K562 (cell line): ENCODE data around the gene NAXE. TPM values are rescaled to one million over a fixed set of nuclear protein-coding genes. Genes with fewer than 3 reads are reported as not detected.
A peak's percentile ranks its signal among the peaks of the same experiment; 100 is the strongest.

ENCODE experiments used
- ATAC-seq: fragments of 200-7000 bp; cut with Tn5 transposase; 3 replicates; pipeline ENCODE4 v1.9.1; 2020; ENCODE audit warnings: moderate library complexity
- BruUV-seq: library from RNA; stranded (reverse); fragments of 400-500 nt; replicated peaks from 2 replicates; lab custom pipeline; 2021; lab: Mats Ljungman, UMichigan
- CTCF ChIA-PET: fragments of 300-600 bp; formaldehyde crosslinking; extraction: SDS; loops from one replicate; lab custom pipeline; 2021; ENCODE audit warnings: low intra/inter-chr PET ratio; lab: Yijun Ruan, JAX
- POLR2A ChIA-PET: fragments of 300-600, 350-650 bp; sonication (Branson Sonifier 250); formaldehyde crosslinking; extraction: SDS; loops from one replicate; lab custom pipeline; 2021; ENCODE audit warnings: antibody characterized with exemption, inconsistent platforms; lab: Yijun Ruan, JAX
- DNase-seq, 4 experiments: peaks; one replicate each; pipeline versions ENCODE4 v3.0.0 to v3.0.0-alpha.2; 2011 to 2018; ENCODE audit warnings: low spot score in 3 of 4, mixed read lengths in 3 of 4; ENCODE audit errors: extremely low read depth in 1 of 4
- FAIRE-seq: peaks from 2 replicates; lab custom pipeline; 2011; peaks lifted over from hg19 to GRCh38; lab: Jason Lieb, UNC
- H2AFZ ChIP-seq: 2 replicates; pipeline ENCODE4 v1.6.0; 2011; ENCODE audit warnings: low read depth, low read length, control low read depth, inconsistent platforms
- H3K27ac ChIP-seq: fragments of 200-600 bp; 3 replicates; pipeline ENCODE4 v1.8.0; 2011; ENCODE audit warnings: low read depth, mild to moderate bottlenecking, control low read depth, inconsistent platforms, low read length, moderate library complexity, mixed read lengths; ENCODE audit errors: extremely low read depth
- H3K27me3 ChIP-seq, 2 experiments: fragments of 300-600 bp in 1 of 2; 2 replicates in 1 of 2; 3 replicates in 1 of 2; pipeline versions ENCODE4 v1.6.0 to v1.8.0; 2011; ENCODE audit warnings: inconsistent platforms in 2 of 2, low read length in 2 of 2, mild to moderate bottlenecking in 1 of 2, mixed read lengths in 1 of 2, moderate library complexity in 1 of 2; ENCODE audit not compliant: control insufficient read depth in 2 of 2, insufficient read depth in 2 of 2
- H3K36me3 ChIP-seq: fragments of 300-600 bp; 3 replicates; pipeline ENCODE4 v1.8.0; 2011; ENCODE audit warnings: mild to moderate bottlenecking, low read length, inconsistent platforms; ENCODE audit not compliant: control insufficient read depth, insufficient read depth
- H3K4me1 ChIP-seq, 2 experiments: fragments of 200-600 bp in 1 of 2; replicated peaks in 1 of 2; 2 replicates in 1 of 2; 3 replicates in 1 of 2; pipeline versions ENCODE4 v1.5.1 to v1.8.0; 2011; ENCODE audit warnings: inconsistent platforms in 2 of 2, low read length in 2 of 2, mild to moderate bottlenecking in 1 of 2, mixed read lengths in 1 of 2, moderate library complexity in 1 of 2; ENCODE audit not compliant: control insufficient read depth in 2 of 2, insufficient read depth in 2 of 2
- H3K4me2 ChIP-seq: 2 replicates; pipeline ENCODE4 v1.6.1; 2011; ENCODE audit warnings: low read length, control low read depth, inconsistent platforms, mixed read lengths; ENCODE audit not compliant: insufficient read depth
- H3K4me3 ChIP-seq: fragments of 200-600 bp; sonication (generic), shearing (Covaris generic); 2 replicates; pipeline ENCODE4 v1.5.1; 2016; ENCODE audit warnings: control low read depth, inconsistent platforms
- H3K79me2 ChIP-seq: fragments of 200-600 bp; 3 replicates; pipeline ENCODE4 v1.8.0; 2011; ENCODE audit warnings: low read length, inconsistent platforms; ENCODE audit not compliant: control insufficient read depth, insufficient read depth
- H3K9ac ChIP-seq, 2 experiments: 2 replicates each; pipeline versions ENCODE4 v1.6.0 to v1.6.1; 2011; ENCODE audit warnings: low read depth in 2 of 2, low read length in 2 of 2, control low read depth in 1 of 2, inconsistent platforms in 1 of 2, mild to moderate bottlenecking in 1 of 2, mixed read lengths in 1 of 2; ENCODE audit not compliant: insufficient read depth in 1 of 2
- H3K9me1 ChIP-seq: one replicate; pipeline ENCODE4 v1.6.0; 2011; ENCODE audit warnings: inconsistent platforms, mild to moderate bottlenecking, low read length, moderate library complexity; ENCODE audit not compliant: control insufficient read depth, insufficient read depth
- H3K9me3 ChIP-seq: replicated peaks from 2 replicates; pipeline ENCODE4 v1.5.1; 2011; ENCODE audit warnings: low read depth, low read length, inconsistent platforms; ENCODE audit not compliant: control insufficient read depth, insufficient read depth
- H4K20me1 ChIP-seq: replicated peaks from 2 replicates; pipeline ENCODE4 v1.6.1; 2011; ENCODE audit warnings: low read length, inconsistent platforms, mixed read lengths; ENCODE audit not compliant: control insufficient read depth, insufficient read depth
- CCNT2 ChIP-seq: IDR thresholded peaks from 2 replicates; pipeline ENCODE4 v1.6.1; 2011; ENCODE audit warnings: borderline replicate concordance, low read depth, mild to moderate bottlenecking, moderate library complexity, mixed read lengths, low read length; ENCODE audit not compliant: insufficient read length; ENCODE audit errors: extremely low read depth
- NR2C1 ChIP-seq, 2 experiments: fragments of 450-650 bp; IDR thresholded peaks; 2 replicates each; pipeline ENCODE4 v1.6.1; 2017; ENCODE audit warnings: mild to moderate bottlenecking in 2 of 2, antibody characterized with exemption in 1 of 2, inconsistent platforms in 1 of 2, missing compliant biosample characterization in 1 of 2, missing genetic modification characterization in 1 of 2
- NRF1 ChIP-seq, 2 experiments: fragments of 450-650 bp; IDR thresholded peaks in 1 of 2; conservative IDR thresholded peaks in 1 of 2; 2 replicates each; pipeline ENCODE4 v1.6.1; 2014; ENCODE audit warnings: mild to moderate bottlenecking in 2 of 2
- RCOR1 ChIP-seq, 2 experiments: IDR thresholded peaks; 2 replicates each; pipeline ENCODE4 v1.6.1; 2012; ENCODE audit warnings: low read depth in 2 of 2, low read length in 2 of 2, borderline replicate concordance in 1 of 2, improper control_type of control experiment in 1 of 2
- SREBF1 ChIP-seq: fragments of 150-350 bp; IDR thresholded peaks from 2 replicates; pipeline ENCODE4 v1.6.1; 2014; ENCODE audit warnings: antibody characterized with exemption, low read depth, low read length, borderline replicate concordance
- TCFL5 ChIP-seq: fragments of 250-450 bp; sonication (Bioruptor Pico); conservative IDR thresholded peaks from 2 replicates; pipeline ENCODE4 v1.6.1; 2021; ENCODE audit warnings: mild to moderate bottlenecking, moderate library complexity, matching md5 sums
- THAP7 ChIP-seq: fragments of 250-450 bp; sonication (Bioruptor Pico); IDR thresholded peaks from 2 replicates; pipeline ENCODE4 v1.5.0; 2021
- ZNF140 ChIP-seq: fragments of 250-450 bp; sonication (Bioruptor Pico); IDR thresholded peaks from 2 replicates; pipeline ENCODE4 v1.8.0; 2021; ENCODE audit warnings: moderate library complexity, mild to moderate bottlenecking, inconsistent platforms
- WGBS: fragments of 100-300 bp; shearing (Covaris generic); methylation state at CpG from one replicate; pipeline ENCODE4 v1.1.6; 2016; ENCODE audit warnings: low coverage, mixed read lengths; ENCODE audit not compliant: insufficient coverage; ENCODE audit errors: missing lambda C conversion rate; 5-methylcytosine and 5-hydroxymethylcytosine counted together
- in situ Hi-C: fragments of 300-500 bp; cut with MboI; formaldehyde crosslinking; loops from 4 replicates; pipeline ENCODE4 v1.15.0; 2018; ENCODE audit warnings: inconsistent platforms, mixed read lengths
- intact Hi-C: fragments of 100-400 bp; cut with micrococcal nuclease; formaldehyde crosslinking; loops from 2 replicates; pipeline ENCODE4 v1.14.2; 2022
- polyA plus RNA-seq, 8 experiments: library from polyadenylated mRNA; depleted of rRNA in 4 of 8; stranded (reverse) in 5 of 8; unstranded in 3 of 8; fragments of >200 nt; fragmentation: Nextera tagmentation in 2 of 8; fragmentation: Illumina TruSeq in 1 of 8; extraction: Ambion mirVana in 2 of 8; extraction: Trizol in 1 of 8; gene quantifications; 2 replicates each; pipeline versions ENCODE4 v1.2.1 to v1.2.3, GENCODE V29; 2011 to 2014; ENCODE audit warnings: inconsistent platforms in 1 of 8, missing spikeins in 1 of 8
- total RNA-seq, 7 experiments: library from RNA; depleted of rRNA in 6 of 7; stranded (reverse); fragments of >200 nt in 6 of 7; fragmentation: Illumina TruSeq in 2 of 7; extraction: Trizol in 2 of 7; gene quantifications; 2 replicates each; pipeline versions ENCODE4 v1.2.1 to v1.2.3, GENCODE V29; 2011 to 2021; ENCODE audit warnings: low replicate concordance in 1 of 7
- TF ChIP-seq, protein P1 (sequence below): fragments of 250-450 bp; sonication (Bioruptor Pico); IDR thresholded peaks from 2 replicates; pipeline ENCODE4 v1.4.0; 2020; ENCODE audit warnings: mild to moderate bottlenecking
- TF ChIP-seq, protein P2 (sequence below), 2 experiments: IDR thresholded peaks in 1 of 2; conservative IDR thresholded peaks in 1 of 2; 2 replicates each; pipeline ENCODE4 v1.6.1; 2016; ENCODE audit warnings: low read depth in 2 of 2, mild to moderate bottlenecking in 1 of 2, missing compliant biosample characterization in 1 of 2, missing genetic modification characterization in 1 of 2, moderate library complexity in 1 of 2

Gene NAXE
- total and polyA plus RNA-seq, 9 of the 15 experiments (the other 6 are each of a cell fraction or from before 2014, with no cell fraction given) = 27.3 to 137 (median 90.0) TPM

GRCh38 chr1:156574039-156574633, 17.4 kb upstream of the NAXE start (continued):
- no peak for TF ChIP-seq ZNF140 (CRISPR knock-in tag)
- TF ChIP-seq CCNT2 = no peak
- no peak for TF ChIP-seq RCOR1 (IDR thresholded peaks at IDR 0.05; ENCODE audit: borderline replicate concordance in 1 of 2, low read depth in 2 of 2, low read length in 2 of 2)

- no peak for ATAC-seq
- no peak for DNase-seq
- Histone ChIP-seq H3K9me1 (peaks cover 5% of the 10 kb centered on the region), H3K27me3 (no peaks in the 10 kb centered on the region), H3K4me3 (no peak overlapping the region), H3K27ac (no peak overlapping the region), H3K4me1 (peaks cover 7 to 8% of the 10 kb centered on the region in 2 experiments; a peak in 4 of 5 replicates), H4K20me1 (no peaks in the 10 kb centered on the region), H3K79me2 (no peaks in the 10 kb centered on the region), H3K4me2 (no peak overlapping the region), H2AFZ (peak overlapping the region; percentile 26; the same call in 1 of the 2 replicates), H3K9ac (no peak overlapping the region), H3K9me3 (no peaks in the 10 kb centered on the region), H3K36me3 (no peaks in the 10 kb centered on the region)
- ChIA-PET CTCF (no interaction called here), POLR2A (interaction anchor here (1.3 kb wide), 1 partner anchor 28 kb away, joined by 3 read pairs; no protein-coding TSS in a partner anchor)
- no peak for TF ChIP-seq SREBF1
- no peak for TF ChIP-seq THAP7
- no peak for TF ChIP-seq CCNT2
- no peak for TF ChIP-seq NR2C1 (IDR thresholded peaks at IDR 0.05)
- no peak for TF ChIP-seq NR2C1 (tag; IDR thresholded peaks at IDR 0.05)
- TF ChIP-seq, protein P1, sequence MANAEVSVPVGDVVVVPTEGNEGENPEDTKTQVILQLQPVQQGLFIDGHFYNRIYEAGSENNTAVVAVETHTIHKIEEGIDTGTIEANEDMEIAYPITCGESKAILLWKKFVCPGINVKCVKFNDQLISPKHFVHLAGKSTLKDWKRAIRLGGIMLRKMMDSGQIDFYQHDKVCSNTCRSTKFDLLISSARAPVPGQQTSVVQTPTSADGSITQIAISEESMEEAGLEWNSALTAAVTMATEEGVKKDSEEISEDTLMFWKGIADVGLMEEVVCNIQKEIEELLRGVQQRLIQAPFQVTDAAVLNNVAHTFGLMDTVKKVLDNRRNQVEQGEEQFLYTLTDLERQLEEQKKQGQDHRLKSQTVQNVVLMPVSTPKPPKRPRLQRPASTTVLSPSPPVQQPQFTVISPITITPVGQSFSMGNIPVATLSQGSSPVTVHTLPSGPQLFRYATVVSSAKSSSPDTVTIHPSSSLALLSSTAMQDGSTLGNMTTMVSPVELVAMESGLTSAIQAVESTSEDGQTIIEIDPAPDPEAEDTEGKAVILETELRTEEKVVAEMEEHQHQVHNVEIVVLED (CRISPR knock-in tag) = no peak
- TF ChIP-seq, protein P2, sequence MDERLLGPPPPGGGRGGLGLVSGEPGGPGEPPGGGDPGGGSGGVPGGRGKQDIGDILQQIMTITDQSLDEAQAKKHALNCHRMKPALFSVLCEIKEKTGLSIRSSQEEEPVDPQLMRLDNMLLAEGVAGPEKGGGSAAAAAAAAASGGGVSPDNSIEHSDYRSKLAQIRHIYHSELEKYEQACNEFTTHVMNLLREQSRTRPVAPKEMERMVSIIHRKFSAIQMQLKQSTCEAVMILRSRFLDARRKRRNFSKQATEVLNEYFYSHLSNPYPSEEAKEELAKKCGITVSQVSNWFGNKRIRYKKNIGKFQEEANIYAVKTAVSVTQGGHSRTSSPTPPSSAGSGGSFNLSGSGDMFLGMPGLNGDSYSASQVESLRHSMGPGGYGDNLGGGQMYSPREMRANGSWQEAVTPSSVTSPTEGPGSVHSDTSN (CRISPR knock-in tag; IDR thresholded peaks at IDR 0.05; ENCODE audit: low read depth) = no peak
- TF ChIP-seq, protein P2 (tag; conservative IDR thresholded peaks at IDR 0.05; ENCODE audit: low read depth) = no peak
- no peak for TF ChIP-seq NRF1 (conservative IDR thresholded peaks at IDR 0.05 in 1 of 2, IDR thresholded peaks at IDR 0.05 in 1 of 2)
- no peak for TF ChIP-seq TCFL5 (CRISPR knock-in tag)
- in situ Hi-C loops = no loop called here
- 72% methylated on average over 3 of the region's 3 CpGs for WGBS
- BruUV-seq = no TSS peak
- FAIRE-seq = no peak
- intact Hi-C loops = no loop called here
Observed at GRCh38 chr1:156577550-156577949, 14.0 kb upstream of the NAXE start.
